Measurements from ENCODE around the gene RS1. TPM values are rescaled to one million over a fixed set of nuclear protein-coding genes. Genes with fewer than 3 reads are reported as not detected.

Gene RS1
- not detected in 2 replicates for total RNA-seq

DNA sequence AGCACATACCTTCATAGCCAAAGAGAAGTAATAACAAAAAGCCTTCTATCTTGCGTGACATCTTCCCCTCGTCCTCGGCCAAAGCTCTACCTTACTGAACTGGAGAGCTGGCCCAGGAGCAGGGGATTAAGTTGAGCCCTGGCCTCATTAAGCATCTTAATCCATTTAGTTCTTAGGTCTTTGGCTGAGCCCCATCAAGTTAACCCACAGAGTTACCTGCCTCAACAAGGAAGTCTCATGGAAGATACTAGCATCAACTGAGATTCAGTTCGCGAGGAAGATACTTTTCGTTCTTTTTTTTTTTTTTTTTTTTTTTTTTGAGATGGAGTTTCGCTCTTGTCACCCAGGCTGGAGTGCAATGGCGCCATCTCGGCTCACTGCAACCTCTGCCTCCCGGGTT lies at the start of gene RS1:
RS1 (minus strand) TSS at position 101 of the 400 bp plus-strand sequence; CDS start at position 61, 40 bp downstream.

GRCh38 chrX:18707426-18708049 lies 35.6 kb upstream of the RS1 start, which contains the start of gene PPEF1:
Gene PPEF1 (plus strand): TSS chrX:18707645. CDS start chrX:18707781, 136 bp downstream.

Other genes with a start within 250 kb of the RS1 start
- 1.8 and 4.7 TPM in 2 replicates for gene CDKL5, start 246.5 kb downstream of the RS1 start, total RNA-seq
- gene PPEF1, start 35.5 kb upstream of the RS1 start, total RNA-seq, result not detected in 2 replicates